Measurements from ENCODE around the gene ADGRD1. TPM values are rescaled to one million over a fixed set of nuclear protein-coding genes. Genes with fewer than 3 reads are reported as not detected.
A peak's percentile ranks its signal among the peaks of the same experiment; 100 is the strongest.

Gene ADGRD1
- total and polyA plus RNA-seq, 12 donors: 0.87 to 6.0 (median 1.6) TPM

GRCh38 chr12:131065279-131065678 is 111.6 kb downstream of the ADGRD1 start:
- Histone ChIP-seq H3K27me3 (no peaks in the 10 kb centered on the region), H3K4me3 (no peak overlapping the region), H3K27ac (no peak overlapping the region), H3K4me1 (replicated peaks in 1 of 2) (no peaks in the 10 kb centered on the region), H3K36me3 (replicated peaks in 1 of 2) (no peaks in the 10 kb centered on the region), H3K9me3 (replicated peaks in 1 of 3) (no peaks in the 10 kb centered on the region)
- WGBS, 4 donors: 71 to 89% (median 75%) methylated on average over 3 to 11 of the region's 11 CpGs; no CpG with 5 or more reads in 1 of the 4 donors
- peak in 1 of 7 donors; percentile 3 for DNase-seq
- no peak for TF ChIP-seq POLR2A (IDR thresholded peaks at IDR 0.05)
- no peak for TF ChIP-seq CTCF (IDR thresholded peaks at IDR 0.05)
- intact Hi-C loops (cut with DNase I): no loop called here

- H3K4me1 ChIP-seq (replicated peaks in 1 of 2): no peaks in the 10 kb centered on the region
- no peak overlapping the region for H3K27ac ChIP-seq
- WGBS, 4 donors: 59 to 100% (median 82%) methylated on average over 4 of the region's 4 CpGs
- no peaks in the 10 kb centered on the region for H3K36me3 ChIP-seq (replicated peaks in 1 of 2)
- H3K4me3 ChIP-seq: no peak overlapping the region
- no peaks in the 10 kb centered on the region for H3K9me3 ChIP-seq (replicated peaks in 1 of 3)
- intact Hi-C loops (cut with DNase I): no loop called here
- H3K27me3 ChIP-seq: no peaks in the 10 kb centered on the region
- TF ChIP-seq POLR2A (IDR thresholded peaks at IDR 0.05) (no peak), CTCF (IDR thresholded peaks at IDR 0.05) (no peak)
- DNase-seq: no peak
These were observed 112.1 kb downstream of the ADGRD1 start for GRCh38 chr12:131065801-131066200.

GRCh38 chr12:131066207-131066885 is 112.6 kb downstream of the ADGRD1 start:
- Histone ChIP-seq H3K9me3 (replicated peaks in 1 of 3) (no peaks in the 10 kb centered on the region), H3K27me3 (no peaks in the 10 kb centered on the region), H3K27ac (no peak overlapping the region), H3K36me3 (replicated peaks in 1 of 2) (no peaks in the 10 kb centered on the region), H3K4me3 (no peak overlapping the region), H3K4me1 (replicated peaks in 1 of 2) (no peaks in the 10 kb centered on the region)
- TF ChIP-seq POLR2A (IDR thresholded peaks at IDR 0.05): no peak
- no peak for TF ChIP-seq CTCF (IDR thresholded peaks at IDR 0.05)
- WGBS, 4 donors: 86 to 90% (median 87%) methylated on average over 22 to 27 of the region's 27 CpGs
- DNase-seq: peak in 1 of 7 donors; percentile 13
- intact Hi-C loops (cut with DNase I): no loop called here

GRCh38 chr12:131066886-131067490 is 113.3 kb downstream of the ADGRD1 start:
- no peaks in the 10 kb centered on the region for H3K27me3 ChIP-seq
- H3K36me3 ChIP-seq (replicated peaks in 1 of 2): no peaks in the 10 kb centered on the region
- peak in 1 of 7 donors; percentile 17 for DNase-seq
- no peak for TF ChIP-seq CTCF (IDR thresholded peaks at IDR 0.05)
- no peak for TF ChIP-seq POLR2A (IDR thresholded peaks at IDR 0.05)
- no peak overlapping the region for H3K27ac ChIP-seq
- intact Hi-C loops (cut with DNase I): no loop called here
- no peak overlapping the region for H3K4me3 ChIP-seq
- no peaks in the 10 kb centered on the region for H3K4me1 ChIP-seq (replicated peaks in 1 of 2)
- no peaks in the 10 kb centered on the region for H3K9me3 ChIP-seq (replicated peaks in 1 of 3)
- 81 to 87% (median 84%) methylated on average over 8 to 14 of the region's 14 CpGs for WGBS, 4 donors
